Measurements from ENCODE around the gene HLCS. TPM values are rescaled to one million over a fixed set of nuclear protein-coding genes. Genes with fewer than 3 reads are reported as not detected.

Gene HLCS
- polyA plus RNA-seq, 4 donors = 16.5 to 18.5 (median 17.6) TPM

Other genes with a start within 250 kb of the HLCS start
- gene RIPPLY3, start 40.0 kb upstream of the HLCS start, polyA plus RNA-seq (ENCODE audit: insufficient read length in 4 of 4) = 1 to 10 TPM; 1.8 to 2.2 (median 2.1) TPM
- 10 to 100 TPM; 34.5 to 45.0 (median 38.1) TPM for gene PIGP, start 106.4 kb upstream of the HLCS start, polyA plus RNA-seq (ENCODE audit: insufficient read length in 4 of 4)
- 100 to 1,000 TPM; 156 to 172 (median 163) TPM for gene TTC3, start 106.6 kb upstream of the HLCS start, polyA plus RNA-seq (ENCODE audit: insufficient read length in 4 of 4)

Data from right renal pelvis (tissue), 4 donors.